Measurements from ENCODE around the gene PDCD6IP.

GRCh38 chr3:33840179-33840578 lies 41.7 kb downstream of the PDCD6IP start:
- no peak for TF ChIP-seq CTCF (IDR thresholded peaks at IDR 0.05)
- no peak for TF ChIP-seq POLR2A (IDR thresholded peaks at IDR 0.05)

Data from adrenal gland (tissue), 5 donors.